T-helper 1 cell treated with Interleukin-12 subunit alpha and Interleukin-12 subunit beta and Interleukin-4 antibody, amounts not matched to agents 30 ng/mL and 1 ng/mL, for 36 hours (primary cell): ENCODE results near the gene EIF4E3. TPM values are rescaled to one million over a fixed set of nuclear protein-coding genes. Genes with fewer than 3 reads are reported as not detected.

Experiments
- intact Hi-C: fragments of 100-400 bp; cut with micrococcal nuclease; formaldehyde crosslinking; loops from one replicate; pipeline ENCODE4 v1.15.1; 2024
- total RNA-seq: library from RNA; stranded (reverse); gene quantifications from 2 replicates; pipeline ENCODE4 v1.2.3, GENCODE V29; 2022

Gene EIF4E3
- 61.6 and 64.2 TPM in 2 replicates for total RNA-seq

- intact Hi-C loops, result loop anchor here (5.0 to 10.0 kb wide), 2 partner anchors 547 to 1359 kb away; no protein-coding TSS in a partner anchor
Observed at GRCh38 chr3:71725271-71725991, at the start of gene EIF4E3. TSS of gene EIF4E3 (minus strand) at chr3:71725402. CDS start at chr3:71725367, 35 bp downstream.

- intact Hi-C loops, result no loop called here
Observed at GRCh38 chr3:71771884-71772283, 46.7 kb upstream of the EIF4E3 start.

- intact Hi-C loops, result no loop called here
Observed at GRCh38 chr3:71771126-71771525, 45.9 kb upstream of the EIF4E3 start.

DNA sequence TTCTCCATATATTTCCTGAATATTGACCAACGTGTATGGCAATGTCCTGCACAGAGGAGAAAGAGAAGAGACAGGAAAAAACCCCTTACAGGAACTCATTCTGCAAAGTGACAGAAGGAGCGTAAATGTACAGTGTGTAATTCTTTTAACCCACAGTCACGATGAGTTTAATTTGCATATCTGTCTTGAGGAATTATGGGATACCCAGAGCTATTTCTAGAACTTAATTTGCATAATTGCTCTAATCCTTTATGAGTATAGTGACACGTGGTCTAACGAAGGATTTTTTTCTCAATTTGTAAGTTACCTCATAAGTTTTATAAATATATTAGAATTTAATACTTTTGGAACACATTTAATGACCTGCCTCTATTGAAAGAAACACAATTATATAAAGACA, 38.2 kb upstream of the EIF4E3 start:
- intact Hi-C loops, result no loop called here

DNA sequence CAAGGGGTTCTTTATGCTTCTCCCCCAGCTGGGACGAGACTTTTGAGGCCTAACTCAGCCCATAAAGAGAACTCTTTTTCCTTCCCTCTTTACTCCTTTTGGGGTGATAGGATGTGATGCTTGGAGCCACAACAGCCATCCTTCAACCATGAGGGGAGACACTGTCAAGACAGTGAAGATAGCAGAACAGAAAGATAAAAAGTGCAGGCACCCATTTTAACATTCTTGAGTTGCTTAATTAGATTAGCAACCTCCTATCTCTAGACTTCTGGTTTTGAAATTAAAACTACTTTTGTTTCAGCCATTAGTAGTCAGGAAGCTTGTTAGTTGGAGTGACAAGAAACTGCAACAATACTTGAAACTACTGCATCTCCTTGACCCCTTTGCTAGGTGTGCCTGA, 34.9 kb upstream of the EIF4E3 start:
- intact Hi-C loops, result no loop called here

GRCh38 chr3:71759401-71759800, 34.2 kb upstream of the EIF4E3 start:
- intact Hi-C loops, result no loop called here

DNA sequence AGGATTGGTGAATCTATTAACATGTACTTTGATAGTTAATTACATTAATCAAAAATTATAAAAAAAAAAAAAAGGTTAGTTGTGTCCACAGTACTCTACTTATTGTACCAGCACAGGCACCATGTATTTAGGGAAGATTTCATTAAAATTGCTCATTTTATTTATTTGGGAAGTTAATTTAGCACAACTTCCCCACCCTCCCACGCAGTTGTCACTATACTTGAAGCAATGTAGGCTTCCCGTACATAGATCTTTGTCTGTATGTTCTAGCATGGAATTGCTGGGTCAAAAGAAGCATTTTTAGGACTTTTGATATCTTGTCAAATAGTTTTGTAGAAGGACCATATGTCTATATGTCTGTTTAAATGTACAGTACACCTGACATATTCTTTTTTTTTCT, 32.9 kb upstream of the EIF4E3 start:
- intact Hi-C loops, result no loop called here

GRCh38 chr3:71754610-71755253, 29.5 kb upstream of the EIF4E3 start:
- intact Hi-C loops, result no loop called here

DNA sequence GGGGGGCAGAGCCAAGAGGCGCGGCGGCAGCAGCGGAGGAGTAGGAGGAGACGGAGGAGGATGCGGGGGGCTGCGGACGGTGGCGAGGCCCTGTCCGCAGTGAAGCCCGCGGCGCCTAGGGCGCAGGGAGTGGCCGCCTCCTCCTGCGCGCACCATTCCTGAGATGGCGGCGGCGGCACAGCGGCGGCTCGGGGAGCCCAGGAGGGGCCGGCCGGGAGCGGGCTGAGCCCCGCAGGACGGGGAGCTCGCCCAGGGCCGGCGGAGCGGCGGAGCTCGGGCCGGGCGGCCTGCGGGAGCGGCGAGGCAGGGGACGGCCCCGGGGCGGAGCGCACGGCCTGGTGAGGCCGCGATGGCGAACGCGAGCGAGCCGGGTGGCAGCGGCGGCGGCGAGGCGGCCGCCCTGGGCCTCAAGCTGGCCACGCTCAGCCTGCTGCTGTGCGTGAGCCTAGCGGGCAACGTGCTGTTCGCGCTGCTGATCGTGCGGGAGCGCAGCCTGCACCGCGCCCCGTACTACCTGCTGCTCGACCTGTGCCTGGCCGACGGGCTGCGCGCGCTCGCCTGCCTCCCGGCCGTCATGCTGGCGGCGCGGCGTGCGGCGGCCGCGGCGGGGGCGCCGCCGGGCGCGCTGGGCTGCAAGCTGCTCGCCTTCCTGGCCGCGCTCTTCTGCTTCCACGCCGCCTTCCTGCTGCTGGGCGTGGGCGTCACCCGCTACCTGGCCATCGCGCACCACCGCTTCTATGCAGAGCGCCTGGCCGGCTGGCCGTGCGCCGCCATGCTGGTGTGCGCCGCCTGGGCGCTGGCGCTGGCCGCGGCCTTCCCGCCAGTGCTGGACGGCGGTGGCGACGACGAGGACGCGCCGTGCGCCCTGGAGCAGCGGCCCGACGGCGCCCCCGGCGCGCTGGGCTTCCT, 28.8 kb upstream of the EIF4E3 start, which contains the start of gene GPR27:
TSS of gene GPR27 (plus strand) at position 155 of the 909 bp plus-strand sequence. CDS start at position 350, 195 bp downstream.
- intact Hi-C loops, result no loop called here

GRCh38 chr3:71752831-71753700, 27.9 kb upstream of the EIF4E3 start:
- intact Hi-C loops, result no loop called here

DNA sequence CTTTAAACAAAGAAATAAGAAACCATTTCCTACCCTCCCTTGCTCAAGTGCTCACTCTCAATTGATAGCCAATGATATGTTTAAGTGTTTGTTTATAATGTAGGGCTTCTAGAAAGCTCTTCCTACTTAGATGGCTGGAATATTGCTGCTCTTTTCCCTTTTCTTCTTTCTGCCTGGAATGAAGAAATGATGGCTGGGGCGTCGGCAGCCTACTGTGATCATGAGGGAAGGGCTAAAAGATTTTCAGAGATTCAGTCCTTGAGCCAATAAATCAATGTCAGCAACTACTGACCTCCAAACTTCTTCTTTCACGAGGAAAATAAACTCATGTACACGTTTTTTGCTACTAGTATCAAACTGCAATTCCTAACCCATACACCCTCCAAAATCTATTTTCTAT, 26.4 kb upstream of the EIF4E3 start:
- intact Hi-C loops, result no loop called here

DNA sequence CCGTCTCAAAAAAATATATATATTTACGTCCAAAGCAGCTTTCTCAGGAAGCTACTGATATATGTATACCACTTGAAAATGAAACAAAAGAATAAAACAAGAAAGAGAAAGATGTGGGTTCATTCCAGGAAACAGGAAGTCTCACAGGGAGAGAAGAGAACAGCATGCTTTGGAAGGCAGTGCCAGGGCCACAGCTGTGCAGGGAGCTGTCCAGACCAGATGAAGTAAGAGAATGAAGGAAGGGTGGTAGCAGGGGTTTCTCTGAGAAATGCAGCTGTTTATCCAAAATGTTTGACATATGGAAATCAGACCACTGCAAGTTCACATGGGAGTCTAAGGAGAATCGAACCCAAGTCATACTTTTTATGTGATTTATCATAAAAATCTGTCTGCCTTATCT, 19.5 kb upstream of the EIF4E3 start:
- intact Hi-C loops, result no loop called here

DNA sequence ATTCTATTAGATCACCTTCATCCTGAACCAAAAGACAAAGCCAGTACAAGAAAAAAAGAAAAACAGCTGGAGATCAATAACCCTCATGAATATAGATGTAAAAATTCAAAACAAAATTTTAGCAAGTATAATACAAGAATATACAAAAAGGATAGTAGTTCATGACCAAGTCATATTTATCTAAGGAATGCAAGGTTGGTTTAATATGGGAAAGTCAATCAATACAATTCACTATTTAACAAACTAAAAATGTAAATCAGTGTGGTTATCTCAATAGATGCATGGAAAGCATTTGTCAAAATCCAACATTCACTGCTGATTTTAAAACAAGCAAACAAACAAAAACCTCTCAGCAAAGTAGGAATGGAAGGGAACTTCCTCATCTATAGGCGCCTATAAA, 17.4 kb upstream of the EIF4E3 start:
- intact Hi-C loops, result no loop called here

DNA sequence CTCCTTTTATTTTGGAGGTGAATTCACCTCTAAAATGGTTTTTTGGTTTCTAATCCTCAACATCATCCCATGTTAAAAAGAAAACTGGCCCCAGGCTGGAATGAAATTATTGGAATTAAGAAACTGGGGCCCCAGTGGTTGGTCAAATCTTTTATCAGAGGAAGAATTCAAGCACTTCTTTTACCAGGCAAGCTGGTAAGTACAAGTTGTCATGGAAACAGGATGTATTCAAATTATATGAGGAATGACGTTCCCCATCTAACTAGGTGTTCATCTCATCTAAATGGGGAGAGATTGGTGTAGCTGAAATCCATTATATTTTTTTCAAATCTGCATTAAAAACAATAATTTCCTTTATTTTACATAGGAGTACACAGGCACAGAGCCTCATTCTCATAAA, 9.7 kb upstream of the EIF4E3 start:
- intact Hi-C loops, result no loop called here

DNA sequence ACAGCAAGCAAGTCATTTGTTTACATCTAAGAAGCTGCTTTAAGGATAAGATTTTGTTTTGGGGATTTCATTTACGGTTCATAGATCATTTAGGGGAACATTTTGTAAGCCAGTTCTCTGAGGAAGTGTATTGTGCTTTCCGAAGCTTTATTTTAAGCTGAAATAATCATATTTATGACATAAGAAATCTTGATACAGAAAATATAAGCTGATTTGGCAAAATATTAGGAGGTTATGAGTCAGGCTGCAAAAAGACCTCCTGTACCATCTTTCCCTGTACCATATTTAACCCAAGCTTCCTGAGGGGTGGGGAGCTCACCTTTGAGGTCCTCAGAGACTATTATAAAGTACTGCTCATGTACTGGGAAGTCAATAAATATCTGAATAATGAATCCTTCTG, 8.1 kb upstream of the EIF4E3 start:
- intact Hi-C loops, result no loop called here

- intact Hi-C loops, result no loop called here
Observed at GRCh38 chr3:71732637-71733036, 7.4 kb upstream of the EIF4E3 start.

DNA sequence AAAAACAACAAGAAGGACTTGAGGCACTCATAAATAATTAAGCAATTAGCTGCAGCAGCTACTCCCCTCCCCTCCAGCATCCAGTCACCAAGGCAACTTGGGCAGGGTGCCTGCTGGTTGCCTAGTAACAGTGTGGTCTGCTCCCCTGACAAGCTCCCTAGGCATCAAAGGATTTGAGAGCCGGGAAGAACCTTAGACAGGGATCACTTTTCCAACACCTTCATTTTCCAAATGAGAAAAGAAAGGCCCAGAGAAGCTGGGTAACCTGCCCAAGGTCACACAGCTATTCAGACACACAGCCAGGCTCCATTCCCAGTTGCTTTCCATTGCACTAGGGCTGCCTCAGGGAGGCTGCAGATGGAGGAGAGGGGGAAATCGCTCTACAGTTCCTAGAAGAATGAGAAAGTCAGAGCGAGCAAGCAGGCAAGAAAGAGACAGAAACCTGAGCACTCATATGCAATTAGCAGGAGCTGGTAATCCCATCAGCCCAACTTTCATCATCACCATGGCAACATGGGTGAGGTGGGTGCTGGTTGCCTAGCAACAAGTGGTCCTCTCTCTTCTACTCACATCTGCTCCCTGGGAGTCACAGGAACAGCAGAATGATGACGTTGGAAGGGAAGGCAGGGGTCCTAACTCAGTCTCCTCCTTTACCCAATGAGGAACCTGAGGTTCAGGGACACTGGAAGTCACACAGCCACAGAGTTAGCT, 3.6 kb upstream of the EIF4E3 start:
- intact Hi-C loops, result loop anchor here (1.0 to 10.0 kb wide), 3 partner anchors 131 to 1356 kb away; no protein-coding TSS in a partner anchor

DNA sequence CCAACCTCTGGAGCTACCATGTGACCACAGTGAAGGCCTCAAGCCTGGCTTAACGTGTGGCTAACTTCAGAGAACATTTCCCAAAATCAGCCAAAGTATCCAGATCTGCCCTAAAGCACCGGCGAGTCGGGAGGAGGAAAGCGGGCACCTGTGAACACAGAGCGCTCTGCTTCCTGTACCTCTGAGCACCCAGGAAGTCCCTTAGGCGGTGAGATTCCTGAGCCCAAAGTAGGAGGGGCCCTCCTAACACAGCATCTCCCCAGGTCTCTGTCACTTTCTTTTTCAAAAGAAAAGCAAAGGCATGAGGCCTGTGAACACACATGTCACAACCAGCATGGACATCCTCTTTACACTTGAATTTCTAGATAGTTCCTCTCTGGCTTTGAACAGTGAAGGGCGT, 944 bp upstream of the EIF4E3 start:
- intact Hi-C loops, result loop anchor here (1.0 to 10.0 kb wide), 7 partner anchors 374 to 1359 kb away; partner anchors contain the start of gene SHQ1

DNA sequence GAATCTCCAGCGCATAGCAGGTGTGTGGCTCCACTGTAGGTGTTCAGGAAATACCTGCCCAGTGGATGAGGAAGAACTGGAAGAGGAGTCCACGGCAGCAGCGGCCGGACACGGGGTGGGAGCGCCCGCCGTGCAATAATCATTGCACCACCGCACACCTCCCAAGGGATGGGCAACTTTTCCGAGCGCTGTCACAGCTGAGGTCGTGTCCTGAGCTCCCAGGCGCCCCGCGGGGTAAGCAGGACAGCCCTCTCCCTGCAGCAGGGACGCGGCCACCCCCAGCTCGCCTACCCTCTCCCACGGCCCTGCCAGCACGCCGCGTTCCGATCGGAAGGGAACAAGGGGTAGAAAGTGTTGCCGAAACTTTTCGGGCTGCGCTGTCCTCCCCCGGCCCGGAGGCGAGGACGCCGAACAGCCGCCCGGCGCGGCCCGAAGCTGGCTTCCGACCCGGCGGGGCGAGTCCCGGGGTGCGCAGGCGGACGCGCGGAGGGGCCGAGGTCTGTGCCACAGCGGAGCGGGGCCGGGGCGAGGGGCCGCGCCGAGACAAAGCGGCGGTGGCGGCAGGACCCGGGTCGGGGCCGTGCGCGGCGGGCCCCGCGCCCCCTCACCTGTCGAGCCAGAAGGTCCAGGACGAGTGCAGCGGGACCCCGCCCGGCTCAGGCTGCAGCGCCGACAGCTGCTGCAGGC, 475 bp downstream of the EIF4E3 start:
- intact Hi-C loops, result loop anchor here (5.0 to 10.0 kb wide), 7 partner anchors 142 to 1360 kb away; partner anchors contain the start of gene FOXP1
